OCI-LY7 (cell line): ENCODE data around the gene RNF207. TPM values are rescaled to one million over a fixed set of nuclear protein-coding genes. Genes with fewer than 3 reads are reported as not detected.

Experiments used
- BruUV-seq: library from RNA; stranded (reverse); fragments of 400-500 nt; replicated peaks from 2 replicates; lab custom pipeline; 2021; lab: Mats Ljungman, UMichigan
- CTCF ChIA-PET: fragments of 300-600 bp; sonication (Branson Sonifier 250); formaldehyde crosslinking; loops from one replicate; lab custom pipeline; 2022; ENCODE audit warnings: antibody characterized with exemption; ENCODE audit not compliant: unreplicated experiment; lab: Charles Lee
- POLR2A ChIA-PET: fragments of 300-600 bp; sonication (Branson Sonifier 250); formaldehyde crosslinking; loops from one replicate; lab custom pipeline; 2022; ENCODE audit warnings: antibody characterized with exemption; lab: Charles Lee
- DNase-seq: peaks from one replicate; pipeline ENCODE4 v3.0.0-alpha.2; 2015; ENCODE audit warnings: low spot score
- H2AFZ ChIP-seq: fragments of 200-600 bp; sonication (generic), shearing (Covaris generic); 2 replicates; pipeline ENCODE4 v1.6.1; 2014; ENCODE audit warnings: mild to moderate bottlenecking, antibody characterized with exemption, low read length, moderate library complexity
- H3K27ac ChIP-seq: fragments of 200-600 bp; sonication (generic); 2 replicates; pipeline ENCODE4 v1.5.1; 2014; ENCODE audit warnings: mixed run types, low read depth, mild to moderate bottlenecking, moderate library complexity, low read length, inconsistent platforms; ENCODE audit not compliant: poor library complexity, severe bottlenecking
- H3K36me3 ChIP-seq: fragments of 200-600 bp; sonication (generic); 2 replicates; pipeline ENCODE4 v1.6.1; 2014; ENCODE audit warnings: mild to moderate bottlenecking, antibody characterized with exemption, low read length, moderate library complexity, mixed read lengths; ENCODE audit not compliant: insufficient read depth
- H3K4me1 ChIP-seq: fragments of 200-600 bp; sonication (generic); 2 replicates; pipeline ENCODE4 v1.5.1; 2014; ENCODE audit warnings: mild to moderate bottlenecking, low read length; ENCODE audit not compliant: insufficient read depth, poor library complexity, severe bottlenecking
- H3K4me2 ChIP-seq: fragments of 200-600 bp; sonication (generic); 2 replicates; pipeline ENCODE4 v1.6.1; 2014; ENCODE audit warnings: mild to moderate bottlenecking, low read length
- H3K4me3 ChIP-seq: fragments of 200-600 bp; sonication (generic); 2 replicates; pipeline ENCODE4 v1.5.1; 2014; ENCODE audit warnings: mild to moderate bottlenecking, low read depth, low read length; ENCODE audit not compliant: poor library complexity, severe bottlenecking
- H3K79me2 ChIP-seq: fragments of 200-600 bp; sonication (generic); 2 replicates; pipeline ENCODE4 v1.6.1; 2016; ENCODE audit warnings: low read depth, mild to moderate bottlenecking, low read length, moderate library complexity, mixed read lengths; ENCODE audit not compliant: insufficient read depth
- H3K9me2 ChIP-seq: fragments of 200-600 bp; sonication (generic); 2 replicates; pipeline ENCODE4 v1.6.1; 2016; ENCODE audit warnings: mild to moderate bottlenecking, low read length, mixed read lengths; ENCODE audit not compliant: insufficient read depth
- H3K9me3 ChIP-seq: fragments of 200-600 bp; sonication (generic); 2 replicates; pipeline ENCODE4 v1.6.1; 2014; ENCODE audit warnings: mild to moderate bottlenecking, mixed run types, low read length, mixed read lengths
- H4K20me1 ChIP-seq: fragments of 200-600 bp; sonication (generic); 2 replicates; pipeline ENCODE4 v1.6.1; 2014; ENCODE audit warnings: mild to moderate bottlenecking, antibody characterized with exemption, low read length, moderate library complexity, mixed read lengths; ENCODE audit not compliant: insufficient read depth
- CTCF ChIP-seq: fragments of 200-600 bp; sonication (generic); conservative IDR thresholded peaks from 2 replicates; pipeline ENCODE4 v1.5.1; 2014; ENCODE audit warnings: mild to moderate bottlenecking, antibody characterized with exemption, low read length, moderate library complexity, mixed read lengths
- EZH2phosphoT487 ChIP-seq: fragments of 200-600 bp; sonication (generic); IDR thresholded peaks from 2 replicates; pipeline ENCODE4 v1.6.1; 2018; ENCODE audit warnings: low read depth, borderline replicate concordance, mild to moderate bottlenecking, mixed run types, antibody characterized with exemption, low read length, moderate library complexity, mixed read lengths
- intact Hi-C: fragments of 100-400 bp; cut with micrococcal nuclease; formaldehyde crosslinking; loops from one replicate; pipeline ENCODE4 v1.10.0; 2022; ENCODE audit not compliant: unreplicated experiment
- total RNA-seq, 2 experiments: library from RNA; depleted of rRNA in 1 of 2; stranded (reverse); fragments of >200 nt in 1 of 2; shearing (Covaris generic) in 1 of 2; gene quantifications; 2 replicates each; pipeline ENCODE4 v1.2.3, GENCODE V29; 2014 to 2022

Gene RNF207
- total RNA-seq, 2 experiments from 2014 or later, result not detected

DNA sequence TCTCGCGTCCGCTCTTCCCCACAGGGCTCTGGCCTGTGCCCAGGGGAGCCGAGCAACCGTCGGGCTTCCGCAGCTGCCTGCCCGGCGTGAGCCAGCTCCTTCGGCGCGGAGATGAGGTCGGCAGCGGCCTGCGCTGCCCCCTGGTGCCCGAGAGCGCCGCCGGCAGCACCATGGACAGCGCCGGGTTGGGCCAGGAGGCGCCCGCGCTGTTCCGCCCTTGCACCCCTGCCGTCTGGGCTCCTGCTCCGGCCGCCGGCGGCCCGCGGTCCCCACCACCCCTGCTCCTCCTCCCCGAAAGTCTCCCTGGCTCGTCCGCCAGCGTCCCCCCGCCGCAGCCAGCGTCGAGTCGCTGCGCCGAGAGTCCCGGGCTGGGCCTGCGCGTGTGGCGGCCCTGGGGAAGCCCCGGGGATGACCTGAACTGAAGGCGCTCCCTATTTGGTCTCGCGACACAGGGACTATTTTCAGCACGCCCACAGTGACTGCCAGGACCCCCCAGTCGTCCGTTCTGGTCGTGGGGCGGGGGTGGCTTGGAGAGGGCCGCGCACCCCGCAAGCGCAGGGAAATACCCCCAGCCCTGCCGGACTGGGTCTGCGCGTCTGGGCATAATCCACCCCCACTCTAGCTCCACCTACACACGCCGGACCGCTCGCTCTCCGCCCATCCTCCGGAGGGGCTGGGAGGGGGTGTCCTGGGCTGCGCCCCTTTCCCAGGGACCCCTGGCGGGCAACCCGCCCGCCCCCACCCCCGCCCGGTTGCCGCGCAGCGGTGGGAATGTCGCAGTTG is 39.4 kb downstream of the RNF207 start:
- Histone ChIP-seq H3K4me2 (no peak overlapping the region), H3K4me1 (no peaks in the 10 kb centered on the region), H3K9me2 (no peaks in the 10 kb centered on the region), H3K36me3 (no peaks in the 10 kb centered on the region), H3K4me3 (no peak overlapping the region), H3K27ac (no peak overlapping the region), H4K20me1 (no peaks in the 10 kb centered on the region), H3K79me2 (no peaks in the 10 kb centered on the region), H2AFZ (no peak overlapping the region), H3K9me3 (no peaks in the 10 kb centered on the region)
- intact Hi-C loops, result loop anchor here (5.0 to 10.0 kb wide), 3 partner anchors 112 to 190 kb away; no protein-coding TSS in a partner anchor
- TF ChIP-seq CTCF (peak; percentile 71), EZH2phosphoT487 (no peak)
- ChIA-PET POLR2A (no interaction called here), CTCF (interaction anchor here (0.6 to 1.3 kb wide), 2 partner anchors 157 to 194 kb away, joined by 3 read pairs; no protein-coding TSS in a partner anchor)
- no TSS peak for BruUV-seq
- DNase-seq, result peak; percentile 74

DNA sequence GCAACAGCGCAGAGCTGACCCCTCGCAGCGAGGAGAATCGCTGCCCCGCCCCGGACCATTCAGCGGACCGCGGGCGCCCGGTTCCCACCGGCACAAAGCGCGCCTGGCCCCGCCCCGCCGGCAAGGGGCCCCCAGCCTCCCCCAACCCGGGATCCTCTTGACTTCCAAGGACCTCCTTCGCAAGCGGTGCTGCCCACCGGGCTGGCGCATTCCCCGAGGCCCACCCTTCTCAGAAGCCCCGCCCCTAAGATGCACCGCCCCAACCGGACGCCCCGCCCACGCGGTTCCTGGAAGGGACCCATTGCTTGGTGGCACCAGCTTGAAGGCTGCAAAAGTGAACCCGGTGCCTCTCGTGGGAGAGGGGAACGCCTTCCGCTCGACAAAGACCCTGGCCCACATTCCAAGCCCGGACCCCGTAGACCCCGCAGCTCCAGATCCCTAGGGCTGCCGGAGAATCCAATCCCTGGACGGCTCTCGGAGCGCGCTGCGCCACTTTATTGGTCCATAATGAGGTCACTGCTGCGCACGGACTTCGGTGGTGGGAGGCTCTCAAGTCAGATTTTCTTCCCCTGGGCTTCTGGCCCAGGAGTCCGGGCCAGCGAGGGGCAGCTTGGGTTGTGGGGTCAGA is 40.1 kb downstream of the RNF207 start:
- H3K9me2 ChIP-seq, result no peaks in the 10 kb centered on the region
- H3K4me3 ChIP-seq, result no peak overlapping the region
- no peak overlapping the region for H3K27ac ChIP-seq
- ChIA-PET POLR2A (no interaction called here), CTCF (interaction anchor here (1.3 kb wide), 1 partner anchor 157 kb away, joined by 3 read pairs; no protein-coding TSS in a partner anchor)
- no peak for TF ChIP-seq CTCF
- no peak for TF ChIP-seq EZH2phosphoT487
- H3K4me1 ChIP-seq, result no peaks in the 10 kb centered on the region
- H2AFZ ChIP-seq, result no peak overlapping the region
- H3K9me3 ChIP-seq, result no peaks in the 10 kb centered on the region
- BruUV-seq, result no TSS peak
- H4K20me1 ChIP-seq, result no peaks in the 10 kb centered on the region
- no peaks in the 10 kb centered on the region for H3K79me2 ChIP-seq
- DNase-seq, result peak; percentile 29
- no peaks in the 10 kb centered on the region for H3K36me3 ChIP-seq
- intact Hi-C loops, result loop anchor here (1.0 to 10.0 kb wide), 5 partner anchors 97 to 189 kb away; no protein-coding TSS in a partner anchor
- no peak overlapping the region for H3K4me2 ChIP-seq
